K562 (cell line): ENCODE results near the gene FAM107B. TPM values are rescaled to one million over a fixed set of nuclear protein-coding genes. Genes with fewer than 3 reads are reported as not detected.

Experiments
- ATAC-seq: fragments of 200-7000 bp; cut with Tn5 transposase; 3 replicates; pipeline ENCODE4 v1.9.1; 2020; ENCODE audit warnings: moderate library complexity
- BruUV-seq: library from RNA; stranded (reverse); fragments of 400-500 nt; replicated peaks from 2 replicates; lab custom pipeline; 2021; lab: Mats Ljungman, UMichigan
- CTCF ChIA-PET: fragments of 300-600 bp; formaldehyde crosslinking; extraction: SDS; loops from one replicate; lab custom pipeline; 2021; ENCODE audit warnings: low intra/inter-chr PET ratio; lab: Yijun Ruan, JAX
- POLR2A ChIA-PET: fragments of 300-600, 350-650 bp; sonication (Branson Sonifier 250); formaldehyde crosslinking; extraction: SDS; loops from one replicate; lab custom pipeline; 2021; ENCODE audit warnings: antibody characterized with exemption, inconsistent platforms; lab: Yijun Ruan, JAX
- DNase-seq, 4 experiments: peaks; one replicate each; pipeline versions ENCODE4 v3.0.0 to v3.0.0-alpha.2; 2011 to 2018; ENCODE audit warnings: low spot score in 3 of 4, mixed read lengths in 3 of 4; ENCODE audit errors: extremely low read depth in 1 of 4
- FAIRE-seq: peaks from 2 replicates; lab custom pipeline; 2011; peaks lifted over from hg19 to GRCh38; lab: Jason Lieb, UNC
- H2AFZ ChIP-seq: 2 replicates; pipeline ENCODE4 v1.6.0; 2011; ENCODE audit warnings: low read depth, low read length, control low read depth, inconsistent platforms
- H3K27ac ChIP-seq: fragments of 200-600 bp; 3 replicates; pipeline ENCODE4 v1.8.0; 2011; ENCODE audit warnings: low read depth, mild to moderate bottlenecking, control low read depth, inconsistent platforms, low read length, moderate library complexity, mixed read lengths; ENCODE audit errors: extremely low read depth
- H3K27me3 ChIP-seq, 2 experiments: fragments of 300-600 bp in 1 of 2; 2 replicates in 1 of 2; 3 replicates in 1 of 2; pipeline versions ENCODE4 v1.6.0 to v1.8.0; 2011; ENCODE audit warnings: inconsistent platforms in 2 of 2, low read length in 2 of 2, mild to moderate bottlenecking in 1 of 2, mixed read lengths in 1 of 2, moderate library complexity in 1 of 2; ENCODE audit not compliant: control insufficient read depth in 2 of 2, insufficient read depth in 2 of 2
- H3K36me3 ChIP-seq: fragments of 300-600 bp; 3 replicates; pipeline ENCODE4 v1.8.0; 2011; ENCODE audit warnings: mild to moderate bottlenecking, low read length, inconsistent platforms; ENCODE audit not compliant: control insufficient read depth, insufficient read depth
- H3K4me1 ChIP-seq, 2 experiments: fragments of 200-600 bp in 1 of 2; replicated peaks in 1 of 2; 2 replicates in 1 of 2; 3 replicates in 1 of 2; pipeline versions ENCODE4 v1.5.1 to v1.8.0; 2011; ENCODE audit warnings: inconsistent platforms in 2 of 2, low read length in 2 of 2, mild to moderate bottlenecking in 1 of 2, mixed read lengths in 1 of 2, moderate library complexity in 1 of 2; ENCODE audit not compliant: control insufficient read depth in 2 of 2, insufficient read depth in 2 of 2
- H3K4me2 ChIP-seq: 2 replicates; pipeline ENCODE4 v1.6.1; 2011; ENCODE audit warnings: low read length, control low read depth, inconsistent platforms, mixed read lengths; ENCODE audit not compliant: insufficient read depth
- H3K4me3 ChIP-seq: fragments of 200-600 bp; sonication (generic), shearing (Covaris generic); 2 replicates; pipeline ENCODE4 v1.5.1; 2016; ENCODE audit warnings: control low read depth, inconsistent platforms
- H3K79me2 ChIP-seq: fragments of 200-600 bp; 3 replicates; pipeline ENCODE4 v1.8.0; 2011; ENCODE audit warnings: low read length, inconsistent platforms; ENCODE audit not compliant: control insufficient read depth, insufficient read depth
- H3K9ac ChIP-seq, 2 experiments: 2 replicates each; pipeline versions ENCODE4 v1.6.0 to v1.6.1; 2011; ENCODE audit warnings: low read depth in 2 of 2, low read length in 2 of 2, control low read depth in 1 of 2, inconsistent platforms in 1 of 2, mild to moderate bottlenecking in 1 of 2, mixed read lengths in 1 of 2; ENCODE audit not compliant: insufficient read depth in 1 of 2
- H3K9me1 ChIP-seq: one replicate; pipeline ENCODE4 v1.6.0; 2011; ENCODE audit warnings: inconsistent platforms, mild to moderate bottlenecking, low read length, moderate library complexity; ENCODE audit not compliant: control insufficient read depth, insufficient read depth
- H3K9me3 ChIP-seq: replicated peaks from 2 replicates; pipeline ENCODE4 v1.5.1; 2011; ENCODE audit warnings: low read depth, low read length, inconsistent platforms; ENCODE audit not compliant: control insufficient read depth, insufficient read depth
- H4K20me1 ChIP-seq: replicated peaks from 2 replicates; pipeline ENCODE4 v1.6.1; 2011; ENCODE audit warnings: low read length, inconsistent platforms, mixed read lengths; ENCODE audit not compliant: control insufficient read depth, insufficient read depth
- ARID1B ChIP-seq: fragments of 450-650 bp; IDR thresholded peaks from 2 replicates; pipeline ENCODE4 v1.6.1; 2016; ENCODE audit warnings: antibody characterized with exemption, mild to moderate bottlenecking, inconsistent platforms
- BRD9 ChIP-seq: fragments of 450-650 bp; IDR thresholded peaks from 2 replicates; pipeline ENCODE4 v1.6.1; 2018; ENCODE audit warnings: low read depth; ENCODE audit not compliant: partially characterized antibody
- FOXP4 ChIP-seq: sonication (generic); formaldehyde crosslinking; IDR thresholded peaks from 2 replicates; pipeline ENCODE4 v1.8.0; 2022; ENCODE audit warnings: mild to moderate bottlenecking, missing genetic modification reagents, borderline replicate concordance
- KAT7 ChIP-seq: sonication (generic); formaldehyde crosslinking; IDR thresholded peaks from 2 replicates; pipeline ENCODE4 v1.8.0; 2022; ENCODE audit warnings: missing genetic modification reagents, mild to moderate bottlenecking, borderline replicate concordance
- MYBL2 ChIP-seq, 2 experiments: fragments of 450-650 bp in 1 of 2; sonication (generic) in 1 of 2; formaldehyde crosslinking in 1 of 2; IDR thresholded peaks; 2 replicates each; pipeline versions ENCODE4 v1.6.1 to v1.8.1; 2017 to 2022; ENCODE audit warnings: borderline replicate concordance in 1 of 2, inconsistent platforms in 1 of 2, low read depth in 1 of 2, mild to moderate bottlenecking in 1 of 2, missing genetic modification reagents in 1 of 2, moderate library complexity in 1 of 2
- SMARCA4 ChIP-seq: fragments of 450-650 bp; IDR thresholded peaks from 2 replicates; pipeline ENCODE4 v1.6.1; 2016
- SNRNP70 ChIP-seq: fragments of 200-400 bp; formaldehyde crosslinking; optimal IDR thresholded peaks from 2 replicates; pipeline ENCODE3; 2017; ENCODE audit warnings: low read depth, low read length
- ZNF445 ChIP-seq: fragments of 250-450 bp; sonication (Bioruptor Pico); IDR thresholded peaks from 2 replicates; pipeline ENCODE4 v1.4.0; 2020; ENCODE audit warnings: low read depth, mild to moderate bottlenecking, moderate library complexity
- WGBS: fragments of 100-300 bp; shearing (Covaris generic); methylation state at CpG from one replicate; pipeline ENCODE4 v1.1.6; 2016; ENCODE audit warnings: low coverage, mixed read lengths; ENCODE audit not compliant: insufficient coverage; ENCODE audit errors: missing lambda C conversion rate; 5-methylcytosine and 5-hydroxymethylcytosine counted together
- in situ Hi-C: fragments of 300-500 bp; cut with MboI; formaldehyde crosslinking; loops from 4 replicates; pipeline ENCODE4 v1.15.0; 2018; ENCODE audit warnings: inconsistent platforms, mixed read lengths
- intact Hi-C: fragments of 100-400 bp; cut with micrococcal nuclease; formaldehyde crosslinking; loops from 2 replicates; pipeline ENCODE4 v1.14.2; 2022
- polyA plus RNA-seq, 8 experiments: library from polyadenylated mRNA; depleted of rRNA in 4 of 8; stranded (reverse) in 5 of 8; unstranded in 3 of 8; fragments of >200 nt; fragmentation: Nextera tagmentation in 2 of 8; fragmentation: Illumina TruSeq in 1 of 8; extraction: Ambion mirVana in 2 of 8; extraction: Trizol in 1 of 8; gene quantifications; 2 replicates each; pipeline versions ENCODE4 v1.2.1 to v1.2.3, GENCODE V29; 2011 to 2014; ENCODE audit warnings: inconsistent platforms in 1 of 8, missing spikeins in 1 of 8
- total RNA-seq, 7 experiments: library from RNA; depleted of rRNA in 6 of 7; stranded (reverse); fragments of >200 nt in 6 of 7; fragmentation: Illumina TruSeq in 2 of 7; extraction: Trizol in 2 of 7; gene quantifications; 2 replicates each; pipeline versions ENCODE4 v1.2.1 to v1.2.3, GENCODE V29; 2011 to 2021; ENCODE audit warnings: low replicate concordance in 1 of 7
- TF ChIP-seq, protein P1 (sequence below): sonication (generic); formaldehyde crosslinking; IDR thresholded peaks from 2 replicates; pipeline ENCODE4 v1.9.0; 2022; ENCODE audit warnings: mild to moderate bottlenecking, missing genetic modification reagents

The FAM107B gene
- total and polyA plus RNA-seq, 9 of the 15 experiments (the other 6 are each of a cell fraction or from before 2014, with no cell fraction given), result 0.40 to 2.8 (median 1.4) TPM

- intact Hi-C loops (no loop called here), in situ Hi-C loops (no loop called here)
- no peak for ATAC-seq
- Histone ChIP-seq H4K20me1 (no peaks in the 10 kb centered on the region), H3K9me1 (no peaks in the 10 kb centered on the region), H2AFZ (no peak overlapping the region), H3K36me3 (no peaks in the 10 kb centered on the region), H3K9me3 (0 out of 2 replicates have a peak, but pooled peaks cover 2% of the 10 kb centered on the region), H3K4me3 (no peak overlapping the region), H3K4me1 (no peaks in the 10 kb centered on the region), H3K79me2 (no peaks in the 10 kb centered on the region), H3K27ac (no peak overlapping the region), H3K9ac (no peak overlapping the region), H3K4me2 (no peak overlapping the region), H3K27me3 (peaks cover 0 to 1% of the 10 kb centered on the region in 2 experiments; a peak in 2 of 5 replicates)
- BruUV-seq, result no TSS peak
- CTCF ChIA-PET, result no interaction called here
- FAIRE-seq, result no peak
- WGBS, result 1% methylated on average over 3 of the region's 3 CpGs
- POLR2A ChIA-PET, result no interaction called here
- no peak for TF ChIP-seq FOXP4
- no peak for TF ChIP-seq ZNF445 (CRISPR knock-in tag)
- no peak for TF ChIP-seq BRD9
- no peak for TF ChIP-seq KAT7 (CRISPR knock-in tag)
- no peak for TF ChIP-seq SMARCA4
- TF ChIP-seq ARID1B, result no peak
- TF ChIP-seq SNRNP70, result no peak
- no peak for TF ChIP-seq MYBL2 (IDR thresholded peaks at IDR 0.05; ENCODE audit: low read depth)
- no peak for TF ChIP-seq MYBL2 (CRISPR knock-in tag; IDR thresholded peaks at IDR 0.05; ENCODE audit: borderline replicate concordance)
- TF ChIP-seq, protein P1, sequence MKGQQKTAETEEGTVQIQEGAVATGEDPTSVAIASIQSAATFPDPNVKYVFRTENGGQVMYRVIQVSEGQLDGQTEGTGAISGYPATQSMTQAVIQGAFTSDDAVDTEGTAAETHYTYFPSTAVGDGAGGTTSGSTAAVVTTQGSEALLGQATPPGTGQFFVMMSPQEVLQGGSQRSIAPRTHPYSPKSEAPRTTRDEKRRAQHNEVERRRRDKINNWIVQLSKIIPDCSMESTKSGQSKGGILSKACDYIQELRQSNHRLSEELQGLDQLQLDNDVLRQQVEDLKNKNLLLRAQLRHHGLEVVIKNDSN, result no peak
- no peak for DNase-seq
These were observed 112.9 kb downstream of the FAM107B start for GRCh38 chr10:14661818-14662217.
